GM21367 (cell line): ENCODE results near the gene BMP6.

Experiments used
- ATAC-seq: cut with Tn5 transposase; IDR thresholded peaks from one replicate; pipeline ENCODE4 v1.9.1; 2021; ENCODE audit not compliant: unreplicated experiment

Gene BMP6

DNA sequence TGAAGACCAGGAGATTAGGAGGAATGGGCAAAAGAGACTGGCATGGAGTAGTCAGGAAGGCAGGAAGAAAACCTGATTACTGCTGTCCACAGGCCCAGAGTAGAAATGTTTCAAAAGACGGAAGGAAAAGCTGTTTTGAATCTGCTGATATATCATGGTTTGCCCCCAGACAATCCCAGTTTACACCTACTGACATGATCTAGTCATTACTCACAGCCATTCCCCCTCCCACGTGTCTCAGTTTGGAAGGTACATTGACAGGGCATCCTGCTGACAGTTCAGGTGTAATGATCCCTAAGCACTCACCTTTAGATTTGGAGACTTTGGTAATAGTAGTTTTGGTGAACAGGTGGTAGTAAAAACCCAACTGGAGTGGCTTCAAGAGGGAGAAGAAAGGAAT is 194.5 kb downstream of the BMP6 start:
- no peak for ATAC-seq

DNA sequence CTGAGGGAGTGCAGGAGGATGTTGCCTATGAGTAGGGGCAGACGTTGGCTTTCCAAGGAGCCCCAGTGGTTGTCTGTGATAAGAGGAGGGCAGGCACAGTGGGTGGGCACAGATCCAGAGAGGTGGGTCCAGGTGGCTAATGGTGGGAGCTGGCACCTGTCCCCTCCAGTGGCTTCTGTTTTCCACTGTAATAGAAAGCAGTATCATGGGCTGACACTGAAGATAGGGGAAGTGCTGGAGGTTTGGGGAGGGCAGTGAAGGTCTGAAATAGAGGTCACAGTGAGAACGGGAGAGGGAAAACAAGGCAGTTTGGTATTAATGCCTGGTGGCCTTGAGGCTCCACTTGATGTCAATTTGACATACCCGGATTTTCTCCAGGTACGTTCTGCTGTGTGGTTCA is 195.1 kb downstream of the BMP6 start:
- no peak for ATAC-seq

DNA sequence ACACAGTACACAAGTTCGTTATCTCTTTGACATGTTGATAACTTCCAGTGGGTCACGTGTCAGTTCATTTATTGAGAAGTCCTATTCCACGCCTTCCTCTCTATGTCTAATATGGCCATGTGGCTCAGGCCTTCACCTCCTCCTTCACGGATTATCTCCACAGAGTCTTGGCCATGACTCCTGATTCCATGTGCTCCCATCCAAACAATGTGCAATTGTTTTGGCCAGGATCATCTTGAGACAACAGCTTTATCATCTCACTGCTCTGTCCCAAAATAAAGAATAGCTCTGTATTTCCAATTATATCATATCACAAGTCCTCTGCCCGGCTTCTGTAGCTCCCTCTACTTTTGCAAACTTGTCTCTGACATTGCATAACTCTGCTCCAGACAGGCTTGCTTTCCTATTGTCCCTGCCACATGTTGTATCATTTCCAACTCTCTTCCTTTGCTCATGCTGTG is 195.8 kb downstream of the BMP6 start:
- no peak for ATAC-seq

DNA sequence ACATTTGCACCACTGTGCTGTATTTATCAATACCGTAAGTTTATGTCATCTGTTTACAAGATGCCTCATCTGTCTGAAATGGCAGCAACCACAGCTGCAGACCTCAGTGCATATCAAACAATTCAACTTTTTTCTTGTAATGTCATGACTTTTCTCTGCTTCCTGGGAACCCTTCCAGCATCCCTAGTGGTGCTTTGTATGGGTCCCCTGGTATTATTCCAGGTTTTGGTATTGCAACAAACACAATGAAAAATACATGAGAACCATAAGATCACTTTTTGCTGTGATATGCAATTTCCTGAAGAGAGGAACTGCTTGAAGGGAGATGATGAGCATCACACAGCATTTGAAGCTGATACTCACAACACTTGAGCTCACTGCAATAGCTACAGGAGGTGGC is 196.7 kb downstream of the BMP6 start:
- no peak for ATAC-seq

DNA sequence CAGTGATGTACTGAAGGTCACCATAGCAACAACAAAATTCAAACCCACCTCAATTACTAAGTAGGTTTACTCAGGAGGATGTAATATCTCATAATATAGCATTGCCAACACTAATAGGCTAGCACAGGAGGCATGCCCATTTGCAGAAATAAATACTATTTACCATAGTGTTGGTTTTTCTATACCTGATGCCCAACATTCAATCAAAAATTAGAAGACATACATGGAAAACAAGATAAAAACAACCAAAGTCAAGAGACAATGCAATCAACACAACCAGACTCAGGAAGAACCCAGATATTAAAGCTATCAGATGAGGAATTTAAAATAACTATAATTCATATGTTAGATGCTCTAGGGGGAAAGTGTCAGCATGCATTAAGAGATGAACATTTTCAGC is 199.0 kb downstream of the BMP6 start:
- ATAC-seq, result no peak
